ENCODE results near the gene CEP43.

CEP43 gene

GRCh38 chr6:166999884-167000253 is 672 bp downstream of the CEP43 start:
- peak overlapping the region in 1 of 2 experiments; percentile 92 for H3K23ac ChIP-seq (ENCODE audit: low read length in 2 of 2)

GRCh38 chr6:167000759-167001158 is 1.6 kb downstream of the CEP43 start:
- no peak for DNase-seq
- no peak overlapping the region for H4K8ac ChIP-seq (ENCODE audit: low read length)
- no peak overlapping the region for H2BK12ac ChIP-seq (ENCODE audit: low read length in 2 of 2)
- H3K79me1 ChIP-seq (replicated peaks; ENCODE audit: low read length, poor library complexity, severe bottlenecking) = peaks cover 13% of the 10 kb centered on the region
- no peak overlapping the region for H3K27ac ChIP-seq (ENCODE audit: low read length, poor library complexity, severe bottlenecking)
- peaks cover 9% of the 10 kb centered on the region for H3K4me1 ChIP-seq (ENCODE audit: control insufficient read depth, insufficient read depth, low read depth, low read length)
- no peak overlapping the region for H2BK5ac ChIP-seq (ENCODE audit: low read depth, low read length, poor library complexity, severe bottlenecking)
- no peak overlapping the region for H3K23ac ChIP-seq (ENCODE audit: low read length in 2 of 2)
- H2BK15ac ChIP-seq (ENCODE audit: low read depth, poor library complexity, severe bottlenecking) = no peak overlapping the region
- no peak overlapping the region for H3K14ac ChIP-seq (ENCODE audit: low read length in 2 of 2)
- H4K91ac ChIP-seq (ENCODE audit: low read length) = no peak overlapping the region
- no peak overlapping the region for H3K4me2 ChIP-seq (ENCODE audit: low read length, poor library complexity, severe bottlenecking)
- WGBS = 86% methylated on average over 2 of the region's 2 CpGs
- no peak overlapping the region for H3K18ac ChIP-seq (ENCODE audit: low read depth in 1 of 2, low read length in 2 of 2)
- peak overlapping the region in 1 of 2 experiments; percentile 95 for H3K4me3 ChIP-seq (ENCODE audit: insufficient read depth in 1 of 2, low read depth in 1 of 2, low read length in 2 of 2)
- peaks cover 3 to 17% of the 10 kb centered on the region in 2 experiments for H3K36me3 ChIP-seq (ENCODE audit: control insufficient read depth in 1 of 2, insufficient read depth in 2 of 2, low read depth in 1 of 2, low read length in 2 of 2)
- peak overlapping the region; percentile 89 for H3K9ac ChIP-seq (ENCODE audit: low read length)
- no peaks in the 10 kb centered on the region for H3K9me3 ChIP-seq (ENCODE audit: control insufficient read depth, low read length)
- no peak overlapping the region for H2BK120ac ChIP-seq (ENCODE audit: low read depth, low read length)
- H3K4ac ChIP-seq (ENCODE audit: low read depth in 1 of 2, low read length in 2 of 2) = no peak overlapping the region
- no peaks in the 10 kb centered on the region for H3K27me3 ChIP-seq (ENCODE audit: control insufficient read depth in 1 of 2, insufficient read depth in 1 of 2, low read length in 2 of 2)
- no peak overlapping the region for H2AK5ac ChIP-seq (ENCODE audit: low read length, severe bottlenecking)
- H2AFZ ChIP-seq (ENCODE audit: low read depth, low read length) = no peak overlapping the region

More at GRCh38 chr6:166999884-167000253, 672 bp downstream of the CEP43 start:
- peak overlapping the region in 1 of 2 experiments; percentile 40 for H3K4ac ChIP-seq (ENCODE audit: low read depth in 1 of 2, low read length in 2 of 2)
- H2AFZ ChIP-seq (ENCODE audit: low read depth, low read length) = peak overlapping the region; percentile 94
- H2AK5ac ChIP-seq (ENCODE audit: low read length, severe bottlenecking) = no peak overlapping the region
- H3K36me3 ChIP-seq (ENCODE audit: control insufficient read depth in 1 of 2, insufficient read depth in 2 of 2, low read depth in 1 of 2, low read length in 2 of 2) = peaks cover 0 to 14% of the 10 kb centered on the region in 2 experiments
- H3K4me2 ChIP-seq (ENCODE audit: low read length, poor library complexity, severe bottlenecking) = peak overlapping the region; percentile 81
- peaks cover 16% of the 10 kb centered on the region for H3K79me1 ChIP-seq (replicated peaks; ENCODE audit: low read length, poor library complexity, severe bottlenecking)
- WGBS = under 1% methylated on average over 8 of the region's 10 CpGs
- peak overlapping the region; percentile 89 for H3K9ac ChIP-seq (ENCODE audit: low read length)
- no peak overlapping the region for H2BK15ac ChIP-seq (ENCODE audit: low read depth, poor library complexity, severe bottlenecking)
- H3K9me3 ChIP-seq (ENCODE audit: control insufficient read depth, low read length) = no peaks in the 10 kb centered on the region
- peak overlapping the region; percentile 82 for H4K8ac ChIP-seq (ENCODE audit: low read length)
- H3K27ac ChIP-seq (ENCODE audit: low read length, poor library complexity, severe bottlenecking) = no peak overlapping the region
- peak overlapping the region in 1 of 2 experiments; percentile 82 for H3K14ac ChIP-seq (ENCODE audit: low read length in 2 of 2)
- H2BK5ac ChIP-seq (ENCODE audit: low read depth, low read length, poor library complexity, severe bottlenecking) = no peak overlapping the region
- H3K27me3 ChIP-seq (ENCODE audit: control insufficient read depth in 1 of 2, insufficient read depth in 1 of 2, low read length in 2 of 2) = no peaks in the 10 kb centered on the region
- peak overlapping the region; percentile 95 to 96 for H3K4me3 ChIP-seq (ENCODE audit: insufficient read depth in 1 of 2, low read depth in 1 of 2, low read length in 2 of 2)
- H4K91ac ChIP-seq (ENCODE audit: low read length) = no peak overlapping the region
- H2BK12ac ChIP-seq (ENCODE audit: low read length in 2 of 2) = no peak overlapping the region
- peak overlapping the region; percentile 27 for H2BK120ac ChIP-seq (ENCODE audit: low read depth, low read length)
- peaks cover 9% of the 10 kb centered on the region for H3K4me1 ChIP-seq (ENCODE audit: control insufficient read depth, insufficient read depth, low read depth, low read length)
- DNase-seq = no peak
- peak overlapping the region; percentile 86 to 92 for H3K18ac ChIP-seq (ENCODE audit: low read depth in 1 of 2, low read length in 2 of 2)

GRCh38 chr6:167005350-167006159 is 6.4 kb downstream of the CEP43 start:
- H3K4me3 ChIP-seq (ENCODE audit: insufficient read depth in 1 of 2, low read depth in 1 of 2, low read length in 2 of 2) = no peak overlapping the region
- no peaks in the 10 kb centered on the region for H3K27me3 ChIP-seq (ENCODE audit: control insufficient read depth in 1 of 2, insufficient read depth in 1 of 2, low read length in 2 of 2)
- no peak overlapping the region for H3K27ac ChIP-seq (ENCODE audit: low read length, poor library complexity, severe bottlenecking)
- peaks cover 22% of the 10 kb centered on the region for H3K79me1 ChIP-seq (replicated peaks; ENCODE audit: low read length, poor library complexity, severe bottlenecking)
- no peak overlapping the region for H2BK12ac ChIP-seq (ENCODE audit: low read length in 2 of 2)
- no peak overlapping the region for H3K4ac ChIP-seq (ENCODE audit: low read depth in 1 of 2, low read length in 2 of 2)
- no peak overlapping the region for H3K18ac ChIP-seq (ENCODE audit: low read depth in 1 of 2, low read length in 2 of 2)
- H3K23ac ChIP-seq (ENCODE audit: low read length in 2 of 2) = no peak overlapping the region
- H2AFZ ChIP-seq (ENCODE audit: low read depth, low read length) = no peak overlapping the region
- H3K4me2 ChIP-seq (ENCODE audit: low read length, poor library complexity, severe bottlenecking) = no peak overlapping the region
- no peaks in the 10 kb centered on the region for H3K9me3 ChIP-seq (ENCODE audit: control insufficient read depth, low read length)
- WGBS = 98% methylated on average over 12 of the region's 12 CpGs
- H3K4me1 ChIP-seq (ENCODE audit: control insufficient read depth, insufficient read depth, low read depth, low read length) = peaks cover 3% of the 10 kb centered on the region
- no peak overlapping the region for H4K91ac ChIP-seq (ENCODE audit: low read length)
- no peak overlapping the region for H2BK15ac ChIP-seq (ENCODE audit: low read depth, poor library complexity, severe bottlenecking)
- H2AK5ac ChIP-seq (ENCODE audit: low read length, severe bottlenecking) = no peak overlapping the region
- no peak overlapping the region for H2BK120ac ChIP-seq (ENCODE audit: low read depth, low read length)
- H3K9ac ChIP-seq (ENCODE audit: low read length) = no peak overlapping the region
- no peak overlapping the region for H4K8ac ChIP-seq (ENCODE audit: low read length)
- no peak overlapping the region for H2BK5ac ChIP-seq (ENCODE audit: low read depth, low read length, poor library complexity, severe bottlenecking)
- H3K14ac ChIP-seq (ENCODE audit: low read length in 2 of 2) = no peak overlapping the region
- DNase-seq = no peak
- H3K36me3 ChIP-seq (ENCODE audit: control insufficient read depth in 1 of 2, insufficient read depth in 2 of 2, low read depth in 1 of 2, low read length in 2 of 2) = peaks cover 15 to 36% of the 10 kb centered on the region in 2 experiments

GRCh38 chr6:167007985-167008384 is 8.8 kb downstream of the CEP43 start:
- Histone ChIP-seq H3K14ac (ENCODE audit: low read length in 2 of 2) (no peak overlapping the region), H2BK12ac (ENCODE audit: low read length in 2 of 2) (no peak overlapping the region), H2BK15ac (ENCODE audit: low read depth, poor library complexity, severe bottlenecking) (no peak overlapping the region), H3K4me1 (ENCODE audit: control insufficient read depth, insufficient read depth, low read depth, low read length) (no peaks in the 10 kb centered on the region), H3K27me3 (ENCODE audit: control insufficient read depth in 1 of 2, insufficient read depth in 1 of 2, low read length in 2 of 2) (no peaks in the 10 kb centered on the region), H4K8ac (ENCODE audit: low read length) (no peak overlapping the region), H3K79me1 (replicated peaks; ENCODE audit: low read length, poor library complexity, severe bottlenecking) (peaks cover 28% of the 10 kb centered on the region), H2AK5ac (ENCODE audit: low read length, severe bottlenecking) (no peak overlapping the region), H3K4me2 (ENCODE audit: low read length, poor library complexity, severe bottlenecking) (no peak overlapping the region), H4K91ac (ENCODE audit: low read length) (no peak overlapping the region), H3K9me3 (ENCODE audit: control insufficient read depth, low read length) (no peaks in the 10 kb centered on the region), H3K27ac (ENCODE audit: low read length, poor library complexity, severe bottlenecking) (no peak overlapping the region), H3K36me3 (ENCODE audit: control insufficient read depth in 1 of 2, insufficient read depth in 2 of 2, low read depth in 1 of 2, low read length in 2 of 2) (peaks cover 20 to 55% of the 10 kb centered on the region in 2 experiments), H3K4me3 (ENCODE audit: insufficient read depth in 1 of 2, low read depth in 1 of 2, low read length in 2 of 2) (no peak overlapping the region), H3K18ac (ENCODE audit: low read depth in 1 of 2, low read length in 2 of 2) (no peak overlapping the region), H2BK120ac (ENCODE audit: low read depth, low read length) (no peak overlapping the region), H2BK5ac (ENCODE audit: low read depth, low read length, poor library complexity, severe bottlenecking) (no peak overlapping the region), H2AFZ (ENCODE audit: low read depth, low read length) (no peak overlapping the region), H3K9ac (ENCODE audit: low read length) (no peak overlapping the region), H3K4ac (ENCODE audit: low read depth in 1 of 2, low read length in 2 of 2) (no peak overlapping the region), H3K23ac (ENCODE audit: low read length in 2 of 2) (no peak overlapping the region)
- WGBS = 100% methylated on average over 4 of the region's 4 CpGs
- DNase-seq = no peak
